Neutrophil (primary cell): Measurements from ENCODE around the gene EHBP1.

ENCODE experiments used
- H3K27ac ChIP-seq: fragments of 200-600 bp; sonication (generic); 2 replicates; pipeline ENCODE4 v1.5.1; 2016; ENCODE audit warnings: mild to moderate bottlenecking, moderate library complexity
- H3K27me3 ChIP-seq: fragments of 200-600 bp; sonication (generic); 2 replicates; pipeline ENCODE4 v1.6.0; 2016; ENCODE audit warnings: mild to moderate bottlenecking
- H3K36me3 ChIP-seq: fragments of 200-600 bp; sonication (generic); 2 replicates; pipeline ENCODE4 v1.5.1; 2017
- H3K4me1 ChIP-seq, 2 experiments: fragments of 200-600 bp in 1 of 2; sonication (generic) in 1 of 2; 1 replicate in 1 of 2; 2 replicates in 1 of 2; pipeline versions ENCODE4 v1.5.1 to v1.6.1; 2013 to 2016; ENCODE audit warnings: low read depth in 1 of 2, low read length in 1 of 2, mild to moderate bottlenecking in 1 of 2, moderate library complexity in 1 of 2; ENCODE audit not compliant: control insufficient read depth in 1 of 2, insufficient read depth in 1 of 2
- H3K4me3 ChIP-seq, 2 experiments: fragments of 200-600 bp in 1 of 2; sonication (generic) in 1 of 2; 1 replicate in 1 of 2; 2 replicates in 1 of 2; pipeline ENCODE4 v1.5.1; 2013 to 2016; ENCODE audit warnings: low read depth in 1 of 2, low read length in 1 of 2, mild to moderate bottlenecking in 1 of 2, moderate library complexity in 1 of 2
- H3K9me3 ChIP-seq: fragments of 200-600 bp; sonication (generic); 2 replicates; pipeline ENCODE4 v1.5.1; 2016
- TF ChIP-seq, protein P1 (sequence below): fragments of 200-600 bp; sonication (generic); IDR thresholded peaks from 2 replicates; pipeline ENCODE4 v1.5.1; 2016; ENCODE audit warnings: antibody characterized with exemption

Gene EHBP1

DNA sequence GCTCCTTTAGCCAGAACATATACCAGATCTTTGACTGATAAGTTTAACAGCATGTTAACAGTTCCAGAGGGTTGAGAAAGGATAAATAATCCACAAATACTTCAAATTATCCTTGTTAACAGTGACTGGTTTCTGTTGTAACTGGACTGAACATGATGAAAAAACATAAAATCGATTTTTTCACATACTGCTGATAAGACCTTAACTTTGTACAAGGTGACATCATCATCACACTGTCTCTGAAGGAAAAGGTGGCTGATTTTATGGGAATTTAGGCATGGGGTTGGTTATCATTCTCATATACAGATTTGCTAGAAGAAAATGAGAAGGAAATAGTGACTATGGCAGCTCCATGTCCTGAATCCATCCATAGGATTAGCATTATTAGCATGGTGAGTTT, 381.2 kb downstream of the EHBP1 start:
- no peak overlapping the region for H3K4me3 ChIP-seq
- no peaks in the 10 kb centered on the region for H3K36me3 ChIP-seq
- no peak overlapping the region for H3K27ac ChIP-seq
- peaks cover 9% of the 10 kb centered on the region for H3K27me3 ChIP-seq
- TF ChIP-seq, protein P1, sequence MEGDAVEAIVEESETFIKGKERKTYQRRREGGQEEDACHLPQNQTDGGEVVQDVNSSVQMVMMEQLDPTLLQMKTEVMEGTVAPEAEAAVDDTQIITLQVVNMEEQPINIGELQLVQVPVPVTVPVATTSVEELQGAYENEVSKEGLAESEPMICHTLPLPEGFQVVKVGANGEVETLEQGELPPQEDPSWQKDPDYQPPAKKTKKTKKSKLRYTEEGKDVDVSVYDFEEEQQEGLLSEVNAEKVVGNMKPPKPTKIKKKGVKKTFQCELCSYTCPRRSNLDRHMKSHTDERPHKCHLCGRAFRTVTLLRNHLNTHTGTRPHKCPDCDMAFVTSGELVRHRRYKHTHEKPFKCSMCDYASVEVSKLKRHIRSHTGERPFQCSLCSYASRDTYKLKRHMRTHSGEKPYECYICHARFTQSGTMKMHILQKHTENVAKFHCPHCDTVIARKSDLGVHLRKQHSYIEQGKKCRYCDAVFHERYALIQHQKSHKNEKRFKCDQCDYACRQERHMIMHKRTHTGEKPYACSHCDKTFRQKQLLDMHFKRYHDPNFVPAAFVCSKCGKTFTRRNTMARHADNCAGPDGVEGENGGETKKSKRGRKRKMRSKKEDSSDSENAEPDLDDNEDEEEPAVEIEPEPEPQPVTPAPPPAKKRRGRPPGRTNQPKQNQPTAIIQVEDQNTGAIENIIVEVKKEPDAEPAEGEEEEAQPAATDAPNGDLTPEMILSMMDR = no peak
- no peaks in the 10 kb centered on the region for H3K4me1 ChIP-seq
- no peaks in the 10 kb centered on the region for H3K9me3 ChIP-seq

DNA sequence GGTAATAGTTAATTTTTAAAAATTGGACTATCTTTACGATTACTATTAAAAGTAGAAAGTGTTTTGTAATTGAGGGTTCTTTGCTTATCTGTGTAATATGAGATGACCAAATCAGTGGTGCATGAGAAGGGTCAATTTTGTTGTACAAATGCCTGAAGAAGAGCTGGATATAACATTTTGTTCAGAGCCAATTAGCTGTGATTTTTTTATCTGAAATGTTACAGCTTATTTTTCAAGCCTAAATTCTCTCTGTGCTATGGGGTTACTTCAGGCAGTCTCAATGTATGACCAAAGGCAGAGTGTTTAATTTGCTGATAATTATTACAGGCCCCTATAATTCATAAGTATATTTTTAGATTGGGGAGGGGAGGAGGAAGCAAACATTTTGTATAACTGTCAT, 386.9 kb downstream of the EHBP1 start:
- Histone ChIP-seq H3K27me3 (no peaks in the 10 kb centered on the region), H3K4me3 (no peak overlapping the region)
- TF ChIP-seq, protein P1 = no peak

DNA sequence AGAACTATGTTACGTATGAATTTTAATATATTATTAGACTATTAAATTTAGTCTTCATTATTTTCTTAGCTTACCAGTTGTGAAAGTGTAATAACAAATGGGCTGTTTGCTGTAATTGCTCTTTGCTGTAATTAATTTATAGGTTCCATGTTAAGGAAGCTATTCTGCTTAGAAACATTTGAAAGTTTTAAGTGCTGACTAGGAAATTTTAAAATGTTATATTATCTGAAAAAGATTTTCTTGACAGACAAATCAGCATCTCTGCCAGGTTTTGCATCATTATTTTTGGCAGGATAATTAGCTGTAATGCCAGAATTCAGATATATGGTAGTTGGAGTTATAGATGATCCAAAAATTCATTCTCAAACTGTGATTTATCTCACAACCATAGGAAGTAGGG, 387.3 kb downstream of the EHBP1 start:
- no peak overlapping the region for H3K4me3 ChIP-seq
- H3K36me3 ChIP-seq = no peaks in the 10 kb centered on the region
- TF ChIP-seq, protein P1 = no peak
- H3K27me3 ChIP-seq = no peaks in the 10 kb centered on the region
- no peak overlapping the region for H3K27ac ChIP-seq
- no peaks in the 10 kb centered on the region for H3K4me1 ChIP-seq
- no peaks in the 10 kb centered on the region for H3K9me3 ChIP-seq

More for the DNA sequence above, 386.9 kb downstream of the EHBP1 start:
- Histone ChIP-seq H3K36me3 (no peaks in the 10 kb centered on the region), H3K27ac (no peak overlapping the region), H3K9me3 (no peaks in the 10 kb centered on the region), H3K4me1 (no peaks in the 10 kb centered on the region)

DNA sequence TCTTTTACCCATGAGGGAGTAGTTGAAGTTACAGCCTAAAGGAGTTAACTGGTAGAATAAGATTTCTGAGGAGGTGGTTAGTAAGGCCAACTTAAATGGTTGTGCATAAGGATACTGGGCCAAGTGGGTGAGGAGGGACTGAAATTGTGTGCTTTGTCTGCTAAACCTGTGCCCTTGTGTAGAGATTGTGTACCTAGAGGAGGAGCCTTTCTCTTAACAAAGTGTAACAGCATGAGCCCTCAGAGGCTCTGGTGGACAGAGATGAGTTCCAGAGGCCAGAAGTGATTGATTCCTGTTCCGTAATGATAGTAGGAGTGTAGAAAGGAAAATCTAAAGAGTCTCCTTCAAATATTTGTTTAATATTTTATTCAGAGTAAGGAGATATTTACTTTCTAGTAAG, 388.0 kb downstream of the EHBP1 start:
- H3K36me3 ChIP-seq = no peaks in the 10 kb centered on the region
- no peaks in the 10 kb centered on the region for H3K4me1 ChIP-seq
- H3K9me3 ChIP-seq = no peaks in the 10 kb centered on the region
- H3K4me3 ChIP-seq = no peak overlapping the region
- TF ChIP-seq, protein P1 = no peak
- no peak overlapping the region for H3K27ac ChIP-seq
- no peaks in the 10 kb centered on the region for H3K27me3 ChIP-seq
